ENCODE measurements around the gene HDAC4.

The HDAC4 gene

DNA sequence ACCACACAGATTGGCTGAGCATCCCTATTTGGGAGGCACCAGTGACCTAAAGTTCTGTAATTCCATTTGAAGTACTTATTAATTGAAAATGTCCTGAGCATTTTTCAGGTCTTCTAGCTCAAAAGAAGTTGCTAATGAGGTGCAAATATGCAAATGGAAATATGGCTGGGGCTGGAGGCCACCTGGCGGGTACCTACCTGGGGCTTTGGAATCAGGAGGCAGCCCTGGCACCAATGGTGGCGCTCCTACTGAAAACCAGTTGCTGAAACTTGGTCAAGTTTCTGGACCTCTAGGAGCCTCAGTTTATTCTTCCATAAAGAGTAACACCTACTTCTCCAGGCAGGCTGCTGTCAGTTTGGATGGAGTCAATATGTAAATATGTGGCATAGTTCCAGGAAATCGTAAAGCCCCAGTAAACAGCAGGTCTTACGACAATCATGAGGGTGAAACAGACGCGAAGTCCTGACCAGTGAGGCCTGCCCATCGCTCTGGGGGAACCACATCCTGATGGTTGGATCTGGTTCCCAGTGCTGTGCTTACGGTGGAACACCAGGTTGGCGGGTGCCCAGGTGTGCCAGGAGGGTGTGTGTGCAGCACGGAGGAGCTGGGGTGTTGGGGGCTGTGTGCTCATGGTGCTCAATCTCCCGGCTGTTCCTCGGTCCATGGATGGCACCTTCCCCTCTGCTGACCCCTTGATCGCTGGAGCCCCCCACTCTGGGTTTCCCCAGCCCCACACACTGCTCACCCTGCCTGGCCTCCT is 366.8 kb downstream of the HDAC4 start:
- no peak for DNase-seq (ENCODE audit: low read depth)
- no peak overlapping the region for H3K4me3 ChIP-seq (ENCODE audit: low read length)
- no peak for TF ChIP-seq CTCF (conservative IDR thresholded peaks at IDR 0.05; ENCODE audit: low read depth, low read length)

- TF ChIP-seq CTCF (conservative IDR thresholded peaks at IDR 0.05; ENCODE audit: low read depth, low read length), result no peak
- H3K4me3 ChIP-seq (ENCODE audit: low read length), result no peak overlapping the region
- DNase-seq (ENCODE audit: low read depth), result no peak
These were observed 370.9 kb downstream of the HDAC4 start for GRCh38 chr2:239029958-239030357.

DNA sequence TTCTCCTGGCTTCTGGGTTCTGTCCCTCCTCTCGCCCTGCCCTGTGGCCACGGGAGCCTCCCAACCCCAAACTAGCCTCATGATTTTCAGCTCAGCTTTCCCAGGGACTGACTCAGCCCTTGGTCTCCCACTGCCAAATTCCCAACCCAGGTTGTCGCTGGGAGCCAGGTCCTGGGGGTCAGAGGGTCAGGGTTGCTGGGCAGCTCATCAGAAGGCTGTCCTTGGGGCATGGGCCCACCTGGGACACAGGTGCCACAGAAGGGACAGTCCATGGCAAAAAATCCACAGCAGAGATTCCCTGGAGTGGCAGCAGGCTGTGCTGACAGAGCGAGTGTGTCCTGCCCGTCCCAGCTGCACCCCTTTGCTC is 372.6 kb downstream of the HDAC4 start:
- H3K4me3 ChIP-seq (ENCODE audit: low read length), result no peak overlapping the region
- DNase-seq (ENCODE audit: low read depth), result no peak
- no peak for TF ChIP-seq CTCF (conservative IDR thresholded peaks at IDR 0.05; ENCODE audit: low read depth, low read length)

GRCh38 chr2:239027391-239028252 is 373.2 kb downstream of the HDAC4 start:
- TF ChIP-seq CTCF (conservative IDR thresholded peaks at IDR 0.05; ENCODE audit: low read depth, low read length), result no peak
- no peak overlapping the region for H3K4me3 ChIP-seq (ENCODE audit: low read length)
- no peak for DNase-seq (ENCODE audit: low read depth)

GRCh38 chr2:239026711-239027361 is 374.0 kb downstream of the HDAC4 start:
- DNase-seq (ENCODE audit: low read depth), result no peak
- no peak for TF ChIP-seq CTCF (conservative IDR thresholded peaks at IDR 0.05; ENCODE audit: low read depth, low read length)

DNA sequence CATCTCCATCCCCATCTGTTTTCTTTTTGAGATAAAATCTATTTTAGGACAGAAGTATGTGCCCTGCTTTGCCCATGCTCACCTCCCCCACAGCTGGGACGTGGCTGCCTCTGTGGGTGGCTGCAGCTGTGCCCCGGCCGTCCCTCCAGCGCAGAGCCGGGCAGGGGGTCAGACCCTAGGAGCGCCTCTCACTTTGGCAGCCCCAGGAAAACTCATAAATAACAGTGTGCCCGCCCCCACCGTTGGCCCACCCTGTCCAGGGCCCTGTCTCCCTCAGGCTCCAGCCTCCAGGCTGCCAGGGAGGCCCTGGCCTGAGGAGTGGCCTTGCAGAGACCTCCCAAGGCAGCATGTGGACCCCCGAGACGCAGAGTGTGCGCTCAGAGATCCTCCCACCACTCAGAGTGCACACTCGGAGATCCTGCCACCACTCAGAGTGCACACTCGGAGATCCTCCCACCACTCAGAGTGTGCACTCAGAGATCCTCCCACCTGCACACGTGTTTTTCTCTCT is 374.8 kb downstream of the HDAC4 start:
- TF ChIP-seq CTCF (conservative IDR thresholded peaks at IDR 0.05; ENCODE audit: low read depth, low read length), result no peak
- no peak for DNase-seq (ENCODE audit: low read depth)
- no peak overlapping the region for H3K4me3 ChIP-seq (ENCODE audit: low read length)

More at GRCh38 chr2:239026711-239027361, 374.0 kb downstream of the HDAC4 start:
- H3K4me3 ChIP-seq (ENCODE audit: low read length), result no peak overlapping the region

Measured in retinal pigment epithelial cell (primary cell).